ENCODE measurements around the gene HADH.
A peak's percentile ranks its signal among the peaks of the same experiment; 100 is the strongest.
"Not testable (repeated sequence)": the region's sequence is repeated elsewhere in the genome, so short reads cannot be mapped to it uniquely, and the experiment has no call there.

The HADH gene

DNA sequence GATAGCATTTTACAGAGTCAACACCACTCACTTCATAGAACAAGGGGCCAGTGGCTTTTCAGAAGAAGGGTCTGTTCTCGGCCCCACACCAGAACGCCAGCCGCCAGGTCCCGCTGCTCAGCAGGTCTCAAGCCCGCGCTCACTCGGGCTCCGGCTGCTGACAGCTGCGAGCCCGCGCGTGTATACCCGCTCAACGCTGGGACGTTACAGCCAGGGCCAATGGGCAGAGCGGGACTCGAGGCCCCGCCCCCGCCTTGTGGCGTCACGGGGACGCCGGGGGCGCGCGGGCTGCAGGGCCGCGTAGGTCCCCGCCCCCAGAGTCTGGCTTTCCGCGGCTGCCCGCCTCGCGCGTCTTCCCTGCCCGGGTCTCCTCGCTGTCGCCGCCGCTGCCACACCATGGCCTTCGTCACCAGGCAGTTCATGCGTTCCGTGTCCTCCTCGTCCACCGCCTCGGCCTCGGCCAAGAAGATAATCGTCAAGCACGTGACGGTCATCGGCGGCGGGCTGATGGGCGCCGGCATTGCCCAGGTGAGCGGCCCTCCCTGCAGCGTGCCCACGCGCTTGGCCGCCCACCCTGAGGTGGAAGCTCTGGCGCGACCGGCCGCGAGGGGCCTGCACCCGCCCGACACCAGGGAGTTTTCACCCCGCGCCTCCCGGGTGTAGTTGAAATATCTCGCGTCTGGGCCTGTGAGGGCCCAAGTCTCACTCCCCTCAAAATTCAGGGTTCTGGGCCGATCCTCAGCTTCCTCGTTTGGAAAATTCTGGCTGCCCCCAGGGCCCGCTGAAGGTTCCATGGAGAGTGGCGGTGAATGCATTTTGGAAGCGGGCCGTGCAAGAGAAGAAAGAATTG is at the start of gene HADH:
TSS of gene HADH (plus strand) at position 353 of the 850 bp plus-strand sequence. CDS start at position 397, 44 bp downstream.
- peak; percentile 82 for DNase-seq

DNA sequence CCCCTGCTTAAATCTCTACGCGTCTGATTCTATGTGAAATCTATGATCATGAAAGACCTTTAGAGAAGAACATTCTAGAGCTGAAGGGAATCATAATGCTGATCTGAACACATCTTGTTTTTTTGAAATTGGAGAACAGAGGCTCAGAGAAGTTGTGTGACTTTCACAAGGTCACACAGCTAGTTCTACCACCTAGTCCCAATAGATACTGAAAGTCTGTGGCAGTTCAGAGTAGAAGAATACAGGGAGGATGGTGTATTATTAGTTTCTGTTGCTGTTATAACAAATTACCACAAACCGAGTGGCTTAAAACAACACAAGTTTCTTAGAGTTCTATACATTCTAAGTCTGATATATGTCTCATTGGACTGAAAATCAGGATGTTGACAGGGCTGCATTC is 43.9 kb upstream of the HADH start:
- DNase-seq = no peak

DNA sequence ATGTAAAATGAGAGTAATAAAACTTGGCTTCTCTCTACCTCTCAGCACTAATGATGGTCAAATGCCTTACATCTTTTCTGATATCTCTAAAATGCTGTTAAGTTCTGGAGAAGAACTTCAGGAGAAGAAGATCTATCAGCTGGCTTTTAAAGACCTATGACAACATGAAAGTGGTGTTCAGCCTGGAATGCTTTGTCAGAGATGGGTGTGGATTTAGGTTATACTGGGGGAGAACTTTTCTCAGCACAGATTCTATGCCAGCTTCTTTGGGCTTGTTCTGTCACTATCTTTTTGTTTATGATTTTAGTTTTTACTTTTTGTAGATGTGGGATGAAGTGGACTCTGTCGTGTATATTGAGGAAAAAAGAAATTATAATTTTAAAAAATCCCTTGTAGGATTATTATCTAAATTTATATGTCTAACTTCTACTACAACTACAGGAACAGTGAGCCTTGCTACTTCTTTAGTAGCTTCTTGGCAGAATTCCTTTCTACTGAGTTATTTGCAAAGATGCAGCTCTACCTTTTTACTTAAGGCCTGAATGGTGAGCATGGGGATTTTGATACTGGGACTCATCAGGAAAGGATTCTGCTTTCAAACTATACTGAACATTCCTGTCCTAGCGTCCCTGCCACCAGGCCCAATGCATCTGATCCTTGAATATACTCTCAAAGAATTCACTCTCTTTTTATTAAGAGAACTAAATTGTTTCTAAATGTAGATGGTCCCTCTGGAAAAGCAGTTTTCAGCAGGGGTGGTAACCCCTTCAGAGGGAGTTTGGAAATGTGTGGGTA is 38.7 kb upstream of the HADH start:
- no peak for DNase-seq

DNA sequence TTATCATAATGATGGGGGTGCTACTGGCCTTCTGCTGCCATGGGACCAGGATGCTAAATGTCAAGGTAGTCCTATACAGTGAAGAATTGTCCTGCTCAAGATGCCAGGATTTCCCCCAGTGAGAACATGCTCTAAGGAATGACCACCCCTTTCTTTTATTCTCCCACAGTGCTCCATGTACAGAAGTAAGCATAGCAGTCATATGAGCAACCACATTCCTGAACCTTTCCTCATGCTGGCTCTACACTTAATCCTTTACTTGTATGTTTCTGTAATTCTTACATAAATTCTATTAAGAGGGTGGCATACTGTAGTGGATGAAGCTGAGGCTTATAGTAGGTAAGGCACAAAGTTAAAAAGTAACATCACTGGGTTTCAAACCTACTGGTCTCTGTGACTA is 38.1 kb upstream of the HADH start:
- DNase-seq = no peak

DNA sequence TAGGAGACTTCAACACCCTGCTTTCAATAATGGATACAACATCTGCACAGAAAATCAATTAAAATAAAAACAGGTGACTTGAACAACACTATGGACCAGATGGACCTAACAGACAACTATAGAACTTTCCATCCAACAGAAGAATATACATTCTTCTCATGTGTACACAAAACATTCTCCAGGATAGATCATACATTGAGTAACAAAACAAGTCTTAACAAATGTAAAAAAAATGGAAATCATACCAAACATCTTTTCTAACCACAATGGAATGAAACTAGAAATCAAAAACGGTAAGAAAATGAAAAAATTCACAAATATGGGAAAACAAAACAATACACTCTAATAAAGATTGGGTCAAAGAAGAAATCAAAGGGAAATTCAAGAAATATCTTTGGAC is 33.7 kb upstream of the HADH start:
- DNase-seq = no peak

DNA sequence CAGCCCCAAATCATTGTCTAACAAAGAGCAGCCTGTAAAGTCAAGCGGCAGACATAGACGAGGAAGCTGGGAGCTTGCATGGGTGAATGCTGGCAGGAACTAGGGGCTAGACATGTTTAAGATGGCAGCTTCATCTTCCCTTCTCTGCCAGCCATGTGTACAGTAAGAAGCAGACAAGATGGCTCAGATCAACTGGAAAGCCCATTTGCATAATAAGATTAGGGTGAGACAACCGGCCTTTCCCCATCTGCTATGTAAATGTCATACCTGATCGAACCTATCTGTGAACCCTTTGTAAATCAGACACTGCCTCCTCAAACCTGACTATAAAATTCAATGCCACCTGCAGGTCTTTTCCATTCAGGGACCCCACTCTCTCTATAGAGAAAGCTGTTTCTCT is 22.8 kb upstream of the HADH start:
- no peak for DNase-seq

DNA sequence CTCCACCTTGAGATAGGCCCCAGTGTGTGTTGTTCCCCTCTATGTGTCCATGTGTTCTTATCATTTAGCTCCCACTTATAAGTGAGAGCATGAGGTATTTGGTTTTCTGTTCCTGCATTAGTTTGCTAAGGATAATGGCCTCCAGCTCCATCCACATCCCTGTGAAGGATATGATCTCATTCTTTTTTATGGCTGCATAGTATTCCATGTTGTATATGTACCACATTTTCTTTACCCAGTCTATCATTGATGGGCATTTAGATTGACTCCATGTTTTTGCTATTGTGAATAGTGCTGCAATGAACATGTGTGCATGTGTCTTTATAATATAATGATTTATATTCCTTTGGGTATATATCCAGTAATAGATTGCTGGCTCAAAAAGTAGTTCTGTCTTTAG is 22.2 kb upstream of the HADH start:
- not testable (repeated sequence) for DNase-seq

DNA sequence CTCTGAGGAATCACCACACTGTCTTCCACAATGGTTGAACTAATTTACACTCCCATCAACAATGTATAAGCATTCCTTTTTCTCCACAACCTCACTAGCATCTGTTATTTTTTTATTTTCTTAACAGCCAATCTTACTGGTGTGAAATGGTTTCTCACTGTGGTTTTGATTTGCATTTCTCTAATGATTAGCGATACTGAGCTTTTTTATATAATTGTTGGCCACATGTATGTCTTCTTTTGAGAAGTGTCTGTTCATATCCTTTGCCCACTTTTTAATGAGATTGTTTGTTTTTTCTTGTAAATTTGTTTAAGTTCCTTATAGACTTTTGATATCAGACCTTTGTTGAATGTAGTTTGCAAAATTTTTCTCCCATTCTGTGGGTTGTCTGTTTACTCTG is 21.8 kb upstream of the HADH start:
- not testable (repeated sequence) for DNase-seq

DNA sequence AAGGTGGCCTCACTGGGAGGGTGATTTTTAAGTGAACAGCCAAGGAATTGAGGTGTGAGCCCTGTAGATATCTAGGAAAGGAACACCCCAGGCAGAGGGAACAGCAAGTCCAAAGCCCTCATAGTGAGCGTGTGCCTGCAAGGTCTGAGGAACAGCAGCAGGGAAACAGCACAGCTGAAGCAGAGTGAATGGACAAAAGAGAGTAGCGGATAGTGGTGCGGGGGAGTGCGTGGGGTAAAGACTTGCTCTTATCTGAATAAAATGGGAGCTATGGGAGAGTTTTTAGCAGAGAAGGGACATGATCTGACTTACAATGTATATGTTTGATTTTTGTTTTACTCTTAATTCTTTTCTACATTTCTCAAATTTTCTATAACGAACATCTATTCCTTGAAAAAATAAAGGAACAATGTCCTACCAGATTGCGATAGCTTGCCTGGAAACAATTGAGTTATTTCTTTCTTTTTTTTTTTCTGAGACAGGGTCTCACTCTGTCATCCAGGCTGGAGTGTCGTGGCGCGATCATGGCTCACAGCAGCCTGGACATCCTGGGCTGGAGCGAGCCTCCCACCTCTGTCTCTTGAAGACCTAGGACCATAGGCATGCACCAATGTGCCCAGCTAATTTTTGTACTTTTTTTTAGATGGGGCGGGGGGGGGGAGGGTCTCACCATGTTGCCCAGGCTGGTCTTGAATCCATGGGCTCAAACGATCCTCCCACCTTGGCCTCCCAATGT is 19.5 kb upstream of the HADH start:
- no peak for DNase-seq

DNA sequence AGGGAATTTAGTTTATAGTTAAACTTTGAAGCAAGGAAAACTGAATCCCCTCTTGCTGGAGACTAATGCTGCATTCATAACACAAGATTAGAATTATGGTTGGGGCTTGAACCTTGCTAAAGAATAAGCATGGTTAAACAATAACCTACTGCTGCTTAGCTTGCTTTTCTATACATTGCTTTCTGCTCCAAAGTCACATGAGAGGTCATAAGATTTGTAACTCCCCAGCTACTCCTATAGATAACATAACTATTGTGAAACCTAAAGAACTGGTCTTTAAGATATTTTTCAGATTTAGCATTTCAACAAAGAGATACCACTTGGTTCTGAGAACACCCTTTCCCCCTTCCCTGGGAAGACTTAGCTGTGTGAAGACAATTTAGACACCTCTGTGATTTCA is 17.1 kb upstream of the HADH start:
- DNase-seq = no peak

DNA sequence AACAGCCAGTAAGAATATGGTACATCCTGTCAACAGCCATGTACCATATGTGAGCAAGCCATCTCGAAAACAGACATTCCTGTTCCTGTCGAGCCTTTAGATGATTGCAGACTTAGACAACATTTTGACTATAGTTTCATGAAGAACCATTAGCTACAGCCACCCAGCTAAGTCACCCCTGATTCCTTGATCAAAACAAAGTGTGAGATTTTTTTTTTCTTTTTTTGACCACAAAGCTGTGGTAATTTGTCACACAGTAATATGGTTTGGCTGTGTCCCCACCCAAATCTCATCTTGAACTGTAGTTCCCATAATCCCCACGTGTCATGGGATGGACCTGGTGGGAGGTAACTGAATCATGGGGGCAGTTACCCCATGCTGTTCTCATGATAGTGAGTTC is 15.2 kb upstream of the HADH start:
- no peak for DNase-seq

DNA sequence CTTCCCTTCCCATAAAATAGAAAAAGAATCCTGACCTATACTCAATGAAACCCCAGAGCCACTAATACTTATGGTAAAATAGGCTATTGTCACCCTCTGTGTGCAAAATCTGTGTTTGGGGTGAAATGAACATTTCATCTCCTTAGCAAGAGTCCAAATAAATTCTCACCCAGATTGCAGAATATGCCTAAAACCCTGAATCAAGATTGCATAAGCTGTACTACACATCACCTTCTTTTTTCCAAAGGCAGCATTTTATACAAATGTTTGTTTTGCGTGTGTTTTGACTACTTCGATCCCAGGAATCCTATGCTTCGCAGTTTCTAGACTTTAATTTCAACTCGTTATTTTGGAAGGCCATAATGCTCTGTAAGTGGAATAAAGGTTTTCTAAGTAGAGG is 12.2 kb upstream of the HADH start:
- no peak for DNase-seq

DNA sequence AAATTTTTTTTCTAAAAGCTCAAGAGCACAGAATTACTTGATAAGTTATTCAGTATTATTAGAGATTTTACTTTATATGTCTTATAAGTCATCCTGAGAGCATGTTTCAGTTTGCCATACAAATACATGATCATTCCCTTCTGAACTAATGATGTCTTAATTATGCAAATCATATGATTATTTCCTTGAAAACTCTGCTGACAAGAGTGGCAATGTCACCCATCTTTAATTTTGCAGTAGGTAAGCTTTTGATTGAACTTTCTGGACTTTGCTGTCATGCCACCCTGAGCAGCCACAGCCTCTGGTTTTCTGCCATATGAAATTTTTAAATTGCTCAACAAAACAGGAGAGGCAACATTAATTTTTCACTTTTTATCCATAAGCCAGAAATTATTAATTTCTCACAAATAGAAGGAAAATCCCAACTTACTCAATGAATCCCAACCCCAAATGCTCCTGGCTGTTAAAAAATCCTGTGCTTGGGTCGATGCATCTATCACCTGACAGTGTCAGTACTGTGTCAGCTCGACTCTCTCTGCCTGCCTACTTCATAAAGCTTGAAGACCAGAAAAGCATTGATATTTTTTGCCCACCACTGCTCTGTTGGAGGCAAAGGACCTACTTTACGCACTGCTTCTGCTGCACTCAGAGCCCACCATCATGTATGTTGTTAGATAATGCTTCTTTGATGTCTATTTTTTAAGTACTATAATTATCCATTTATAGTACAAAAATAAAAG is 11.6 kb upstream of the HADH start:
- no peak for DNase-seq

DNA sequence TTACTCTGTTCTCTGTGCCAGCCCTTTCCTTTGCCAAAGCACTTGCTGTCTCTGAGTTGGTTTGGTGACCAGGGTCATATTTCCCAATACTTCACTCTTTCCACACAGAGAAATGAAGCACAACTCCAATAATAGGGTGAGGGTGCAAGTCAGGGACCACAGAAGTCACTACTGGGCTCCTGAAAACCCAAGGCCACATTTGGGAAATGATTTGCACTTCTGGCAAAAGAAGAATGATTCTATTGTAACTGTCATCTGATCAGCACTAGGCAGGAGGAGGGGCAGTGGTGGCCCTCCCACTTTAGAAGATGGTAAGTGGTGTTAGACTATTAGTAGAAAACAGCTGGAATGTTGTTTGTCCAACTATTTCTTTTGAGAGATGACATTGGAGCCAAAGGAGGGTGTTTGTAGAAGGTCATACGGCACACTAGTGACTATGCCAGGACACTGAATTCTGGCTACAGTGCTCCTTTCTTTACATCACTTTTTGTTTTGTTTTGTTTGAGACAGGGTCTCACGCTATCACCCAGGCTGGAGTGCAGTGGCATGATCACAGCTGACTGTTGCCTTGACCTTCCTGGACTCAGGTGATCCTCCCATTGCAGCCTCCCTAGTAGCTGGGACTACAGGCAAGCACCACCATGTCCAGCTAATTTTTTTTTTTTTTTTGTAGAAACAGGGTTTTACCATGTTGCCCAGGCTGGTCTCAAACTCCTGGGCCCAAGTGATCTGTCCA is 10.8 kb upstream of the HADH start:
- DNase-seq = no peak

DNA sequence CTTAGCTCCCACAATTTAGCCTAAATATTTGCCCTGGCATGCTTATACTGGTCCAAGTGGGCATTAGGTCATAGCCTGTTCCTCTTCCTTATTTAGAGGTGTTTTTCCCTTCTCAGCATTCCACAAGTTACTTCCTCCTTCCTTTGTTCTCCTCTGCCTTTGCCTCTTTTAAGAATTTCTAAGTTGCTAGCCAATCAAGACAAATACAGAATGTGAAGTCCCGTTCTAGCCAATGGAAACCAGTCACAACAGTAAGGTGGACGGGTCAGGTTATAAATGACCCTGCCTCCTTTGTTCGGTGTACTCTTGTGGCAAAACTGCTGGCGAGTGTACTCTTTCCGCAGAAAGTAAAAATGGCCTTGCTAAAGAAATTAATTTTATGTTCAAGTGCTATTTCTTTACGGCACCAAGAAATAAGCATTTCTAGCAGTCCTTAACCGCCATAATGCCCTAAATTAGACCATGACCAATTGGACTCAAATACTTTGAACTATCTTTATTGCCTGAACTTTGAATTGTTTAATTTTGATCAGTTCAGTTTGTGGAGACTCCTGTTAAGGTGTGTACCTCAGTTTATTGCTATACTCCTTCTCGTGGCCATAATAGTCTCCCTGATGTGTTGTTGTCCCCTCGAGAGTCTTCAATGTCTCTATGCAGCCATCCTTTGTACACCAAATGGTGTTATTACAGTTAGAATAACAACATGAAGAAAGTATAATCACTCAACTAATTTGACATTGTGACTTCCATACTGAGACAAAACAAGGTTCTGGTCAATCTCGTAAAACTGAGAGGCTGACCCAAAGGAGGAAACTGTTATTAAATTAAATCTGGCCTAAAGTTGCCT is 1.6 kb upstream of the HADH start:
- no peak for DNase-seq

DNA sequence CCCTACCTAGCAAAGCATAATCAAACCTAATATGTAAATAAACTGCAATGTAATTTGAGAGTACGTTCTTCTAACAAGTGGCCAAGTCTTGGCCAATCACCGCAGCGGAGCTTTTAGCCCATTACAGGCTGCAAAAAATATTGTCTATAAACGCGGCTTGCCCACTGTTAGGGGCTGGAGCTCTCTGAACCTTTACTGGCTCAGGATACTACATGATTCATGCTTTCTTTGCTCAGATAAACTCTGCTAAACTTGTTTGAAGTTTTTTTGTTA is 990 bp upstream of the HADH start:
- no peak for DNase-seq

DNA sequence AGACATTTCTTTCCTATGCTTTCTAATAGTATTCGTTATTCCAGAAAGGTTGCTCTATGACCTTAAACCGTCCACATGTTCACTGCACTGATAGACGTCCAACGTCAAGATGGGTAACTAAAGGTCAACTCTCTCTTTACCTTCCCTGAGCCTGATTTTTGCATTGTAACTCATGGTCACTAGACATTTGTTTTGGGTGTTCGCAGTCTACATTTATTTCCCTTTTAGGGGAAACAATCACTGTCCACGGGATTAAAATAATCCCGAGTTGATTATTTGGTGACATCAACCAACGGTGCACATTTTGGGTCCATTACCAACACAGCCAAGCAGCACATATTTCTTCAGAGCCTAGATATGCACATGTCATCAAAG is 540 bp upstream of the HADH start:
- DNase-seq = no peak

DNA sequence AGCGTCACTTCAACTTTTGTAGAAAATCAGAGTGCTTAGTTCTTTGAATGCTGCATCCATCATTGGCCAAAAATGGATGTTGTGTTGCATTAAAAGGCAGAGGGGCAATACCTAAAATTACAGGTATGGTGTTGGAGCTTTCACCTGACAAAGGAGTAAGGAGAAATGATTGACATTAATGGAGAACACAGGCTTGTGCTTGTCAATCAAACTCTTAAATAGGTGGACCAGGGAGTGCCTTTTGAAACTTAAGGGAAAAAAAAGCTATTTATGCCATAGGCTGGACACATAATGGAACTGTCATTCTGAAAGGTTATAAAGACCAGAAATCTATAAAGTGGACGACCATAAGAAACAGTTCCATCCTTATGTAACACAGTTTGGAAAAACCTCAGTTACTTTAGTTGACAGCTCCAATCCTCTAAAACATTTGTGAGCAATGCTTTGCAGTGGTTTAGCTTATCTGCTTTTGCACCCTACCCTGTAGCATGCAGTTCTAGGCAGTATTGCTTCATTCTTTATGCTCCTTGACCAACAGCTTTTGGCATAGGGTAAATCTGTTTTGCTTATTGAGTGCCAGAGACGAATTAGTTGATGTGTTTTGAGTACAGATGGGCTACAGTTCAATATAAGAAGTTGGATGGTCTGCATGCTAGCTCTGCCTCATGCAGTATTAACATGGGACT is 2.4 kb downstream of the HADH start:
- no peak for DNase-seq

DNA sequence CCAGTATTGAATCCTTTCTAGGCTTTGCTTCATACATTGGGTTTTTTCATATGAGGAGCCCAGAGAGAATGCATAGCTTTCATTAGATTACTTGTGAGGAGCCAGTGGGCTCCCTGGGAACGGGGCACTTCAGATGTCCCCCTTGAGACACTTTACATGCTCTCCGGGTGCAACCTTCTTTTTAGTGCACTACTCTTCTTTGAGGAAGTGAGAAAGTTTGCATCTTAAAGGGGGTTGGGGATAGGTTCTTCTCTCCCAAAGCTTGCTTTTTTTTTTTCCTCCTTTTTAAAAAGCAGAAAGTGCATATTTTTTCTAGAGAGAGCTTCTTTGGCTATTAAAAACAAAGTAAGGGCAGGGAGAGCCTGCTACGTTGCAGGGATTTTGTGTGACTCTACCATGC is 4.3 kb downstream of the HADH start:
- DNase-seq = no peak

DNA sequence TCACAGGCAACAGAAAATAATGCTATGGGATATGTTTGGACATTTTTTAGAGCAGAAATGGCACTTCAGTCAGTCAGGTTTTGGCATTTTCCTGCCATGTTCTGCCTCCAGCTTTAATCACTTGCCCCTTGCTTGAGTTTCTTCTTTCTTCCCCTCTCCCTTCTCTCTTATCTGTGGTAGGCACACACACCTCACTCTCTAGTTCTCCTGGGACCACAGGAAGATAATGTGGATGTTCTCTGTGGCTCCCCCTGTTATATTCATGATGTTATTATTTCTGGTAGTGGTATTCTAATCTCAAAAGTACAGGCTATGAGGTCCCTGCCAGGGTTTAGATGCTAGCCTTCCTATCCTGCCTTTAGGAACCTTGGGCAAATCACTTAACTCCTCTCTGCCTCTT is 5.2 kb downstream of the HADH start:
- DNase-seq = no peak
